Measurements from ENCODE around the gene RAD51B.

RAD51B gene

GRCh38 chr14:68103853-68104252, 284.3 kb downstream of the RAD51B start:
- H3K4me3 ChIP-seq, result no peak overlapping the region
- no peaks in the 10 kb centered on the region for H3K27me3 ChIP-seq
- H3K36me3 ChIP-seq, result peaks cover 15 to 26% (median 22%) of the 10 kb centered on the region in 11 experiments
- H3K27ac ChIP-seq, result no peak overlapping the region
- H3K4me2 ChIP-seq, result no peak overlapping the region
- H3K9me3 ChIP-seq (replicated peaks in 1 of 11), result peaks cover 45 to 52% (median 50%) of the 10 kb centered on the region in 11 experiments
- no peak overlapping the region for H3K9ac ChIP-seq
- no peak for TF ChIP-seq Cebpa-rat (IDR thresholded peaks at IDR 0.05)
- H3K4me1 ChIP-seq, result no peaks in the 10 kb centered on the region
- H4K20me1 ChIP-seq, result no peaks in the 10 kb centered on the region

DNA sequence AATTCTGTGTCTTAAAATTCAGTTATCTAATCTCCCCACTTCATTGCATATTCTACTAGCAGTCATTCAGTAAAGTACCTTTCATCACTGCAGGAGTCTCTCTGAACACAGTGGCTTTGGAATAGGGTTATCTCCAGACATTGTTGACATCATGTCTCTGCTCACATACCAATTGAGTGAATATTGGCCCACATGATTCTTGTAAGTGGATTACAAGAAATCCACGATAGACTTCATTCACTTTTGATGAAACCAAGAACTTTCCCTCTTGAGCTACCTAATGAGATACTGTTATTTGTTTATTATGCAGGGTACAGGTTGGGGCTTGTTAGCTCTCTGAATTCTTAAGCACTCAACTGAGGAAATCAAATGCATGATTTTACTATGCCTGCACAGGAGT, 284.9 kb downstream of the RAD51B start:
- Histone ChIP-seq H3K27ac (no peak overlapping the region), H3K27me3 (no peaks in the 10 kb centered on the region), H3K9ac (no peak overlapping the region), H3K36me3 (peaks cover 15 to 26% (median 22%) of the 10 kb centered on the region in 11 experiments), H3K4me1 (peaks cover 0 to 5% (median 1%) of the 10 kb centered on the region in 10 experiments; a peak in 7 of 20 replicates), H4K20me1 (no peaks in the 10 kb centered on the region), H3K9me3 (replicated peaks in 1 of 11) (peaks cover 38 to 45% (median 44%) of the 10 kb centered on the region in 11 experiments), H3K4me2 (no peak overlapping the region), H3K4me3 (no peak overlapping the region)
- TF ChIP-seq Cebpa-rat (IDR thresholded peaks at IDR 0.05), result no peak

GRCh38 chr14:68105816-68106215, 286.2 kb downstream of the RAD51B start:
- TF ChIP-seq Cebpa-rat (IDR thresholded peaks at IDR 0.05), result no peak
- Histone ChIP-seq H3K36me3 (peaks cover 12 to 21% (median 16%) of the 10 kb centered on the region in 11 experiments), H4K20me1 (no peaks in the 10 kb centered on the region), H3K27me3 (no peaks in the 10 kb centered on the region), H3K4me2 (no peak overlapping the region), H3K4me3 (no peak overlapping the region), H3K4me1 (peaks cover 0 to 8% (median 2%) of the 10 kb centered on the region in 10 experiments; a peak in 7 of 20 replicates), H3K9ac (no peak overlapping the region), H3K27ac (no peak overlapping the region), H3K9me3 (replicated peaks in 1 of 11) (peaks cover 25 to 32% (median 31%) of the 10 kb centered on the region in 11 experiments)

DNA sequence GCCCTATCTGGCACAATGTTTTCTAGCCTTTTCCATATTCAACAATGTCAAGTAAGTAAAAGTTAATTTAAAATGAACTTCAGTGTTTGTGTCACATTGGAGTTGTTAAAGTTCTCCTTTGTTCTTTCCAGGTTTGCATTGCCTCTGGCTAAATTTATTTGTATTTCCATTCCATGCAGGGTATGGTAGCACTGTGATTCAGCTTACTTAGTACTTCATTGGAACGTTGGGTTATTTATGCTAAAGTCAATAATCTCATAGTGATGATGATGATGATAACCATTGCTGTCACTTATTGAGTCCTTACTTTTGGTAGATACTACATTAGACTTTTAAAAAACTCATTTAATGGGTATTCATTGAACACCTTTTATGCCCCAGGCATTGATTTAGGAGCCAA, 286.9 kb downstream of the RAD51B start:
- TF ChIP-seq Cebpa-rat (IDR thresholded peaks at IDR 0.05), result no peak

DNA sequence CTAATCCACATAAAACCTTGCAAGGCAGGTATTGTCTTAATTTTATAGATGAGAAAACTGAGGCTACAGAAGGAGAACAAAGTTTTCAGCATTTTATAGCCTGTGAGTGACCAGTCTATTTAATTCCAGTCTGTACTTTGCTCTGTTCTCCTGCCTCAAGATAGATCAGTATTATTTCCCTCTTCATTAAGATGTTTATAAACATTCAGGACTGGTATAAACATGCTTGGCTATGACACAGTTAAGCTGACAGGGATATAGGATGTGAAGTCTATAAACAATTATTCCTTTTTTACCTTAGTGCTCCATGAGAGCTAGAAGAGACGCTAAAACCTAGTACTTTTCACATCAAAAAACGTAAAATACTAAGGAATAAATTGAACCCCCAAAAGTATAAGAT, 287.3 kb downstream of the RAD51B start:
- Histone ChIP-seq H3K9ac (no peak overlapping the region), H3K27me3 (no peaks in the 10 kb centered on the region)

More for the DNA sequence above, 286.9 kb downstream of the RAD51B start:
- Histone ChIP-seq H4K20me1 (no peaks in the 10 kb centered on the region), H3K27ac (no peak overlapping the region), H3K36me3 (peaks cover 7 to 16% (median 12%) of the 10 kb centered on the region in 11 experiments; a peak in 21 of 22 replicates), H3K9me3 (replicated peaks in 1 of 11) (peaks cover 19 to 26% (median 25%) of the 10 kb centered on the region in 11 experiments), H3K9ac (no peak overlapping the region), H3K4me3 (no peak overlapping the region), H3K27me3 (no peaks in the 10 kb centered on the region), H3K4me2 (no peak overlapping the region), H3K4me1 (peaks cover 0 to 8% (median 6%) of the 10 kb centered on the region in 10 experiments; a peak in 9 of 20 replicates)

DNA sequence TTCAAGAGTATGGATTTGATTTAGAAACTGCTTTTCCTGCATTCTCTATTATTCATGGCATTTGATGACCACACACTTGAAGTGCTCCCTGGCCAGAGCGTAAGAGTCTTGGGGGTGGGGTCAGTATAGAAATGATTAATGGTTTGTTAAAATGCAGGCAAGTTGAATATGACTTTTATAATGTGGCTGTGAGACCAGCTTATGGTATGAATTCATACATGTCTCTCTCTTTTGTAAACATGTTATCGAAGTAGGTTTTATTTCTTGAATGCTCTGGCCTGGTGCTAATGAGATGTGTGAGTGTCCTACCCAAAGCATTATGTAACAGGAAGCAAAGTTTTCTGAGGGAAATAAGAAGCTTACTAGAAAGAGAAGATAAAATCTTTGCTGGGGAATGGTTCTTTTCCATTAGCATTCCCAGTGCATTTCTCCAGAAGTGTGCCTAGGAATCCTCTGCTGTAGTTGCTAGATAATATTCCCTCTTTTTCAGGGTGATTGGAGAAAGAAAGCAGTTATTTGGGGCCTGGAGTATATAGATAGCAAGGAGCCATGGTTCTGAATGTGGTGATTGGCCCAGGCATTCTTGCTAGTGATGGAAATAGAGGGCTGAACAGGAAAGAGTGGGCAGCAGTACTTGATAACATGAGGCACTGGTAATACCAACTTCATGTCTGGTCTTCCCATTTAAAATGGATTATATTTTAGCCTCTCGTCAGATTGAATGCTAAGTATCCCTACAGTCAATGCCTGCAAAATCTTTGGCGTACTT, 289.7 kb downstream of the RAD51B start:
- peaks cover 0 to 10% (median 6%) of the 10 kb centered on the region in 10 experiments; a peak in 9 of 20 replicates for H3K4me1 ChIP-seq
- H3K9me3 ChIP-seq (replicated peaks in 1 of 11), result no peaks in the 10 kb centered on the region
- H3K4me3 ChIP-seq, result no peak overlapping the region
- H3K4me2 ChIP-seq, result peak overlapping the region in 5 of 11 experiments; percentile 13 to 47 (median 20); a peak in 5 of 22 replicates
- no peaks in the 10 kb centered on the region for H4K20me1 ChIP-seq
- H3K27me3 ChIP-seq, result no peaks in the 10 kb centered on the region
- H3K9ac ChIP-seq, result no peak overlapping the region
- no peaks in the 10 kb centered on the region for H3K36me3 ChIP-seq
- no peak overlapping the region for H3K27ac ChIP-seq
- TF ChIP-seq Cebpa-rat (IDR thresholded peaks at IDR 0.05), result no peak

More for the DNA sequence above, 287.3 kb downstream of the RAD51B start:
- peaks cover 2 to 12% (median 8%) of the 10 kb centered on the region in 11 experiments; a peak in 20 of 22 replicates for H3K36me3 ChIP-seq
- H4K20me1 ChIP-seq, result no peaks in the 10 kb centered on the region
- peaks cover 0 to 10% (median 6%) of the 10 kb centered on the region in 10 experiments; a peak in 9 of 20 replicates for H3K4me1 ChIP-seq
- no peak overlapping the region for H3K27ac ChIP-seq
- H3K9me3 ChIP-seq (replicated peaks in 1 of 11), result peaks cover 15 to 21% (median 20%) of the 10 kb centered on the region in 11 experiments
- TF ChIP-seq Cebpa-rat (IDR thresholded peaks at IDR 0.05), result no peak
- H3K4me3 ChIP-seq, result no peak overlapping the region
- H3K4me2 ChIP-seq, result no peak overlapping the region

GRCh38 chr14:68111097-68111852, 291.7 kb downstream of the RAD51B start:
- TF ChIP-seq Cebpa-rat (IDR thresholded peaks at IDR 0.05), result no peak
- no peaks in the 10 kb centered on the region for H4K20me1 ChIP-seq

DNA sequence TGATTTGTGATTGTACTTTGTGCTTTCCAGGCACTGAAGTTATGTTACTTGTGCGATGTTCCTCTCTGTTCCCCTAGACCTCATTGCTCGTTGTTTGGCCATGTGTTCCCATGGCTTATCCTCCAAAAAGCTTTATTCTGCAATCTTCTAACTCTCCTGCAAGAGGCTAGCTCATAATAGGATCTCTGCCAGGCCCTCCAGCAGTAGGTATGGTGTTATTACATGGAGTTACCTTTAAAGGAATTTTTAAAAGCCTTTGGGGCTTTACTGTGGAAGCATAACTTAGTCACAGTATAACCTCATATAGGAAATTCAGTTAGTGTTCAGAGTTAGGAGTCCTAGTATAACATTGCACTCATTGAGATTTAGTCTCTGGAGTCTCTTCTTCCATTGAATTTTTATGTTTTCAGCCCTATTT, 292.3 kb downstream of the RAD51B start:
- H3K27ac ChIP-seq, result no peak overlapping the region
- H3K4me2 ChIP-seq, result 0 out of 22 replicates have a peak overlapping the region, but pooled peaks of 1 of the 11 experiments have one; percentile 7
- no peaks in the 10 kb centered on the region for H4K20me1 ChIP-seq
- TF ChIP-seq Cebpa-rat (IDR thresholded peaks at IDR 0.05), result no peak
- H3K4me1 ChIP-seq, result peaks cover 0 to 10% (median 6%) of the 10 kb centered on the region in 10 experiments; a peak in 9 of 20 replicates
- H3K9me3 ChIP-seq (replicated peaks in 1 of 11), result no peaks in the 10 kb centered on the region
- H3K27me3 ChIP-seq, result no peaks in the 10 kb centered on the region
- no peak overlapping the region for H3K9ac ChIP-seq
- H3K36me3 ChIP-seq, result no peaks in the 10 kb centered on the region
- no peak overlapping the region for H3K4me3 ChIP-seq

More at GRCh38 chr14:68111097-68111852, 291.7 kb downstream of the RAD51B start:
- Histone ChIP-seq H3K9ac (no peak overlapping the region), H3K4me3 (no peak overlapping the region), H3K36me3 (no peaks in the 10 kb centered on the region), H3K27ac (no peak overlapping the region), H3K9me3 (replicated peaks in 1 of 11) (no peaks in the 10 kb centered on the region), H3K27me3 (no peaks in the 10 kb centered on the region), H3K4me1 (peaks cover 0 to 10% (median 6%) of the 10 kb centered on the region in 10 experiments; a peak in 9 of 20 replicates), H3K4me2 (0 out of 22 replicates have a peak overlapping the region, but pooled peaks of 1 of the 11 experiments have one; percentile 7)

DNA sequence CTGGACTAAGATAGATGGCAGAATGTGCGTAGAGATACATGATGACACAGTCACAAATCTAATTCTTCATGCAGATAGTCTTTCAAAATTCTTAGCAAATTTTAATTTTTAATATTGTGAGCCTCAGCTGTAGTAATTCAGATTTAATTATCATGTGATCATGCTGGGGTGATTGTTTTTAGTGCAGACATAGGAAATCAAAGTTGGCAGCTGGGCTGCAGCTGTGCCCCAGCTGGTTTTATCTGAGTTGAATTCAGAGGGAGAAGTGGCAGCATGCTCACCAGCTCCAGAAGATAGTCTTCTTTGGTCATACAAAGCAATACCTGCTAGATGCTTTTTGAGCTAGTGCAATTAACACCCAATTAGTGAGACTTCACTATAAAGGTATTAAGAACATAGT, 292.9 kb downstream of the RAD51B start:
- no peak overlapping the region for H3K27ac ChIP-seq
- no peaks in the 10 kb centered on the region for H3K36me3 ChIP-seq
- no peak overlapping the region for H3K4me3 ChIP-seq
- H4K20me1 ChIP-seq, result no peaks in the 10 kb centered on the region
- no peaks in the 10 kb centered on the region for H3K9me3 ChIP-seq (replicated peaks in 1 of 11)
- no peak overlapping the region for H3K9ac ChIP-seq
- no peaks in the 10 kb centered on the region for H3K27me3 ChIP-seq
- H3K4me1 ChIP-seq, result peaks cover 0 to 10% (median 6%) of the 10 kb centered on the region in 10 experiments; a peak in 9 of 20 replicates
- no peak overlapping the region for H3K4me2 ChIP-seq
- TF ChIP-seq Cebpa-rat (IDR thresholded peaks at IDR 0.05), result no peak
